CD14-positive monocyte (primary cell): Measurements from ENCODE around the gene UBE2D1. TPM values are rescaled to one million over a fixed set of nuclear protein-coding genes. Genes with fewer than 3 reads are reported as not detected.

Experiments
- DNase-seq, 3 donors: peaks; one replicate each; pipeline ENCODE4 v3.0.0-alpha.2; 2011 to 2022
- H2AFZ ChIP-seq: 2 replicates; pipeline ENCODE4 v1.6.0; 2012; ENCODE audit warnings: mild to moderate bottlenecking, low read depth, low read length, inconsistent platforms; ENCODE audit not compliant: insufficient read depth, poor library complexity, severe bottlenecking
- H3K27ac ChIP-seq, 2 donors: 1 replicate in 1 of 2; 2 replicates in 1 of 2; pipeline ENCODE4 v1.5.1; 2012 to 2013; ENCODE audit warnings: low read length in 2 of 2, control low read depth in 1 of 2, inconsistent platforms in 1 of 2, low read depth in 1 of 2, mild to moderate bottlenecking in 1 of 2
- H3K27me3 ChIP-seq, 2 donors: one replicate each; pipeline versions ENCODE4 v1.6.0 to v1.6.1; 2011 to 2013; ENCODE audit warnings: low read length in 2 of 2; ENCODE audit not compliant: control insufficient read depth in 2 of 2, insufficient read depth in 2 of 2
- H3K36me3 ChIP-seq, 2 donors: replicated peaks in 1 of 2; 1 replicate in 1 of 2; 2 replicates in 1 of 2; pipeline versions ENCODE4 v1.5.1 to v1.6.1; 2012 to 2013; ENCODE audit warnings: low read length in 2 of 2, control low read depth in 1 of 2, inconsistent platforms in 1 of 2, mild to moderate bottlenecking in 1 of 2; ENCODE audit not compliant: insufficient read depth in 2 of 2, control insufficient read depth in 1 of 2
- H3K4me1 ChIP-seq, 2 donors: 1 replicate in 1 of 2; 2 replicates in 1 of 2; pipeline versions ENCODE4 v1.5.1 to v1.6.1; 2012 to 2013; ENCODE audit warnings: low read length in 2 of 2, control low read depth in 1 of 2, inconsistent platforms in 1 of 2, mild to moderate bottlenecking in 1 of 2, moderate library complexity in 1 of 2; ENCODE audit not compliant: insufficient read depth in 2 of 2, control insufficient read depth in 1 of 2
- H3K4me2 ChIP-seq: replicated peaks from 2 replicates; pipeline ENCODE3; 2012; ENCODE audit warnings: low read length, moderate library complexity, mild to moderate bottlenecking; ENCODE audit not compliant: poor library complexity, severe bottlenecking; ENCODE audit errors: extremely low read depth
- H3K4me3 ChIP-seq, 3 experiments: fragments of 200-600 bp in 1 of 3; sonication (generic) in 1 of 3; replicated peaks in 1 of 3; 1 replicate in 2 of 3; 2 replicates in 1 of 3; pipeline ENCODE4 v1.5.1; 2011 to 2013; ENCODE audit warnings: low read length in 3 of 3, mild to moderate bottlenecking in 3 of 3, control low read depth in 2 of 3, low read depth in 2 of 3, inconsistent platforms in 1 of 3, moderate library complexity in 1 of 3
- H3K79me2 ChIP-seq: 2 replicates; pipeline ENCODE4 v1.6.0; 2012; ENCODE audit warnings: mild to moderate bottlenecking, control low read depth, inconsistent platforms, low read length, moderate library complexity; ENCODE audit not compliant: insufficient read depth
- H3K9ac ChIP-seq: 2 replicates; pipeline ENCODE4 v1.6.0; 2017; ENCODE audit warnings: low read length, mild to moderate bottlenecking; ENCODE audit not compliant: insufficient read depth, poor library complexity, severe bottlenecking
- H3K9me3 ChIP-seq, 2 donors: replicated peaks in 1 of 2; 1 replicate in 1 of 2; 2 replicates in 1 of 2; pipeline versions ENCODE4 v1.5.1 to v1.6.1; 2012 to 2013; ENCODE audit warnings: low read length in 2 of 2, control low read depth in 1 of 2; ENCODE audit not compliant: control insufficient read depth in 1 of 2, insufficient read depth in 1 of 2
- H4K20me1 ChIP-seq: 2 replicates; pipeline ENCODE4 v1.6.0; 2012; ENCODE audit warnings: mild to moderate bottlenecking, low read length, control low read depth, moderate library complexity; ENCODE audit not compliant: insufficient read depth
- H3K27ac Mint-ChIP-seq, 7 donors: one replicate each; pipeline ENCODE4 v1.8.0; 2020; ENCODE audit warnings: mild to moderate bottlenecking in 7 of 7, mixed read lengths in 7 of 7, moderate library complexity in 6 of 7, inconsistent platforms in 2 of 7
- H3K27me3 Mint-ChIP-seq, 3 donors: one replicate each; pipeline ENCODE4 v1.8.0; 2021 to 2022; ENCODE audit warnings: low read depth in 3 of 3, mild to moderate bottlenecking in 3 of 3, mixed read lengths in 3 of 3, moderate library complexity in 3 of 3, inconsistent platforms in 1 of 3
- H3K36me3 Mint-ChIP-seq, 2 donors: one replicate each; pipeline ENCODE4 v1.8.0; 2020; ENCODE audit warnings: mixed read lengths in 2 of 2, inconsistent platforms in 1 of 2, mild to moderate bottlenecking in 1 of 2
- H3K4me1 Mint-ChIP-seq: one replicate; pipeline ENCODE4 v1.8.0; 2020; ENCODE audit warnings: mild to moderate bottlenecking, mixed read lengths
- H3K4me3 Mint-ChIP-seq, 2 donors: one replicate each; pipeline ENCODE4 v1.8.0; 2020; ENCODE audit warnings: mild to moderate bottlenecking in 2 of 2, mixed read lengths in 2 of 2, moderate library complexity in 1 of 2
- H3K9me3 Mint-ChIP-seq, 7 donors: one replicate each; pipeline ENCODE4 v1.8.0; 2020 to 2022; ENCODE audit warnings: mixed read lengths in 7 of 7, mild to moderate bottlenecking in 6 of 7, moderate library complexity in 6 of 7, inconsistent platforms in 2 of 7
- WGBS: methylation state at CpG from one replicate; pipeline ENCODE4 v1.1.5; 2013; ENCODE audit warnings: missing lambda C conversion rate; ENCODE audit not compliant: insufficient coverage; 5-methylcytosine and 5-hydroxymethylcytosine counted together
- intact Hi-C, 2 donors: fragments of 100-400 bp; cut with micrococcal nuclease; formaldehyde crosslinking; loops; one replicate each; pipeline versions ENCODE4 v1.15.0 to v1.15.1; 2023
- polyA plus RNA-seq, 3 donors: library from polyadenylated mRNA; depleted of rRNA in 1 of 3; unstranded in 2 of 3; stranded (reverse) in 1 of 3; fragments of 300-500 nt in 2 of 3; fragments of >200 nt in 1 of 3; fragmentation: Illumina TruSeq in 2 of 3; gene quantifications; 1 replicate in 2 of 3; 2 replicates in 1 of 3; pipeline ENCODE4 v1.2.3, GENCODE V29; 2012 to 2021
- TF ChIP-seq, protein P1 (sequence below): fragments of 200-600 bp; IDR thresholded peaks from one replicate; pipeline ENCODE4 v1.8.0; 2022; ENCODE audit warnings: antibody characterized with exemption, mild to moderate bottlenecking

Gene UBE2D1
- polyA plus RNA-seq, 3 donors: 47.7 to 119 (median 107) TPM

DNA sequence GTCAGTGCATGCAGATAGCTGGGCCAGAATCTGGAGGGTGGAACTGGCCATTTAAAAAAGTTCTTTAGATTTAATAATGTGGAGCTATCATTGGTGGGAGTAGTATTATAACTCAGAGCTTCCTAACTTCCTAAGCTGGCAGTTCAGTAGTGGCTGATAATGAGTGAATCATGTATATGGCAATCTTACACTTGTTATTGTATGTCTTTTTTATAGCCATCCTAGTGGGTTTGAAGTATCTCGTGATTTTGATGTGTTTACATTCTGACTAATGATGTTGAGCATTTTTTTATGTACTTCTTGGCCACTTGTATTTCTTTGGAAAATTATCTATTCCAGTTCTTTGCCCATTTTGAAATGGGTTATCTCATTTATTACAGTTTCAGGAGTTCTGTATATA lies 65.8 kb downstream of the UBE2D1 start:
- Histone ChIP-seq H3K27me3 (no peaks in the 10 kb centered on the region), H2AFZ (no peak overlapping the region), H3K4me1 (no peaks in the 10 kb centered on the region), H3K79me2 (no peaks in the 10 kb centered on the region), H3K9ac (no peak overlapping the region), H3K4me3 (no peak overlapping the region), H4K20me1 (no peaks in the 10 kb centered on the region), H3K27ac (no peak overlapping the region), H3K9me3 (no peaks in the 10 kb centered on the region), H3K4me2 (no peak overlapping the region), H3K36me3 (peaks cover 18 to 26% of the 10 kb centered on the region in 2 donors)
- Mint-ChIP-seq H3K36me3 (peaks cover 28 to 34% of the 10 kb centered on the region in 2 donors), H3K4me3 (no peak overlapping the region), H3K4me1 (no peaks in the 10 kb centered on the region), H3K27me3 (no peaks in the 10 kb centered on the region), H3K9me3 (no peaks in the 10 kb centered on the region), H3K27ac (peak overlapping the region in 1 of 7 donors; percentile 34)
- TF ChIP-seq, protein P1, sequence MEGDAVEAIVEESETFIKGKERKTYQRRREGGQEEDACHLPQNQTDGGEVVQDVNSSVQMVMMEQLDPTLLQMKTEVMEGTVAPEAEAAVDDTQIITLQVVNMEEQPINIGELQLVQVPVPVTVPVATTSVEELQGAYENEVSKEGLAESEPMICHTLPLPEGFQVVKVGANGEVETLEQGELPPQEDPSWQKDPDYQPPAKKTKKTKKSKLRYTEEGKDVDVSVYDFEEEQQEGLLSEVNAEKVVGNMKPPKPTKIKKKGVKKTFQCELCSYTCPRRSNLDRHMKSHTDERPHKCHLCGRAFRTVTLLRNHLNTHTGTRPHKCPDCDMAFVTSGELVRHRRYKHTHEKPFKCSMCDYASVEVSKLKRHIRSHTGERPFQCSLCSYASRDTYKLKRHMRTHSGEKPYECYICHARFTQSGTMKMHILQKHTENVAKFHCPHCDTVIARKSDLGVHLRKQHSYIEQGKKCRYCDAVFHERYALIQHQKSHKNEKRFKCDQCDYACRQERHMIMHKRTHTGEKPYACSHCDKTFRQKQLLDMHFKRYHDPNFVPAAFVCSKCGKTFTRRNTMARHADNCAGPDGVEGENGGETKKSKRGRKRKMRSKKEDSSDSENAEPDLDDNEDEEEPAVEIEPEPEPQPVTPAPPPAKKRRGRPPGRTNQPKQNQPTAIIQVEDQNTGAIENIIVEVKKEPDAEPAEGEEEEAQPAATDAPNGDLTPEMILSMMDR: no peak
- no peak for DNase-seq
- WGBS: no CpG with 5 or more reads among the region's 1 CpG
- intact Hi-C loops: loop anchor here in 1 of 2 donors (10.0 kb wide), 1 partner anchor 216 kb away; no protein-coding TSS in a partner anchor

DNA sequence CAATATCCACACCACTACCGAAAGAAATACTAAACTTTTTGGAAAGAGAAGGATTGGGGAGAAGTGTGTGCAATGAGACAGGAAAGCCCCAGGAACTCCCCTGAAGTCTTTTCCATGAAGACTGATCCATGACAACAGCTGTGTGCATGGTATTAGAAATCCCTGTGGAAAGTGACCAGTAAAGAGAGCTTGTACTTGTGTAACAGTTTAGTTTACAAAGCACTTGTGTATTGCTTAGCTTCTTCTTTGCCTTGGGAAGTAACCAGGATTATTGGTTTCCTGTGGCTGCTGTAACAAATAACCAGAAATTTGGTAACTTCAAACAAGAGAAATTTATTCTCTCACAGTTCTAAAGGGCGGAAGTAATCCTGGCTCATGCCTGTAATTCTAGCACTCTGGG lies 69.2 kb downstream of the UBE2D1 start:
- no peaks in the 10 kb centered on the region for H3K79me2 ChIP-seq
- H3K27ac ChIP-seq: no peak overlapping the region
- Mint-ChIP-seq H3K4me1 (no peaks in the 10 kb centered on the region), H3K9me3 (no peaks in the 10 kb centered on the region), H3K27ac (no peak overlapping the region), H3K4me3 (no peak overlapping the region), H3K36me3 (peaks cover 3 to 12% of the 10 kb centered on the region in 2 donors), H3K27me3 (peaks cover 0 to 2% (median 0%) of the 10 kb centered on the region in 3 donors)
- no peaks in the 10 kb centered on the region for H3K36me3 ChIP-seq
- no peak overlapping the region for H2AFZ ChIP-seq
- no peak overlapping the region for H3K4me3 ChIP-seq
- no peak overlapping the region for H3K4me2 ChIP-seq
- no peak for DNase-seq
- H3K4me1 ChIP-seq: no peaks in the 10 kb centered on the region
- WGBS: no CpG with 5 or more reads among the region's 2 CpGs
- TF ChIP-seq, protein P1: no peak
- H3K9ac ChIP-seq: no peak overlapping the region
- no peaks in the 10 kb centered on the region for H3K27me3 ChIP-seq
- H4K20me1 ChIP-seq: no peaks in the 10 kb centered on the region
- H3K9me3 ChIP-seq: no peaks in the 10 kb centered on the region
- intact Hi-C loops: loop anchor here in 1 of 2 donors (10.0 kb wide), 1 partner anchor 219 kb away; no protein-coding TSS in a partner anchor
